ENCODE results near the gene SHQ1. TPM values are rescaled to one million over a fixed set of nuclear protein-coding genes. Genes with fewer than 3 reads are reported as not detected.
"Not testable (repeated sequence)": the region's sequence is repeated elsewhere in the genome, so short reads cannot be mapped to it uniquely, and the experiment has no call there.

SHQ1 gene
- total RNA-seq, 1 donor from 2014 or later: 14.8 TPM

DNA sequence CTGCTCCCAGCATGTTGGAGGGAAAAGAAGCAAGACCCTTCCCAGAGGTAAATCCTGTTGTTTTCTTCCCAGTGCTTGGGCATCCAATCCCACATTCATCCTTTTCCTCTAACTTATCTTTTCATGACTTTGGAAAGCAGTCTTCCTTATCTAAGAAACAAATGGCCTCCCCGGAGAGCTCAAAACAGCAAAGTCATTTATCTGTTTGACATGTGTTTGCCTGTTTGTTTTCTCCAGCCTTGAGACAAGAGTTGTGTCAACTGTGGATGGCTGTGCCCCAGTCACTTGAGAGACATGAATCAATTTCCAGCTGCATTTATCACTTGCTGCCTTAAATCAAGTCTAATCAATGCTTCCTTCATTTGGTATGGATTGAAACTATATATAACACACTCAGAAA lies 103.9 kb downstream of the SHQ1 start:
- Mint-ChIP-seq H3K4me3 (ENCODE audit: unreplicated experiment) (no peak overlapping the region), H3K36me3 (ENCODE audit: low read depth) (no peaks in the 10 kb centered on the region), H3K4me1 (ENCODE audit: low read depth) (peaks cover 9% of the 10 kb centered on the region), H3K27ac (ENCODE audit: unreplicated experiment) (no peak overlapping the region), H3K9me3 (ENCODE audit: low read depth) (no peaks in the 10 kb centered on the region), H3K27me3 (ENCODE audit: low read depth) (no peaks in the 10 kb centered on the region)
- TF ChIP-seq, protein P1, sequence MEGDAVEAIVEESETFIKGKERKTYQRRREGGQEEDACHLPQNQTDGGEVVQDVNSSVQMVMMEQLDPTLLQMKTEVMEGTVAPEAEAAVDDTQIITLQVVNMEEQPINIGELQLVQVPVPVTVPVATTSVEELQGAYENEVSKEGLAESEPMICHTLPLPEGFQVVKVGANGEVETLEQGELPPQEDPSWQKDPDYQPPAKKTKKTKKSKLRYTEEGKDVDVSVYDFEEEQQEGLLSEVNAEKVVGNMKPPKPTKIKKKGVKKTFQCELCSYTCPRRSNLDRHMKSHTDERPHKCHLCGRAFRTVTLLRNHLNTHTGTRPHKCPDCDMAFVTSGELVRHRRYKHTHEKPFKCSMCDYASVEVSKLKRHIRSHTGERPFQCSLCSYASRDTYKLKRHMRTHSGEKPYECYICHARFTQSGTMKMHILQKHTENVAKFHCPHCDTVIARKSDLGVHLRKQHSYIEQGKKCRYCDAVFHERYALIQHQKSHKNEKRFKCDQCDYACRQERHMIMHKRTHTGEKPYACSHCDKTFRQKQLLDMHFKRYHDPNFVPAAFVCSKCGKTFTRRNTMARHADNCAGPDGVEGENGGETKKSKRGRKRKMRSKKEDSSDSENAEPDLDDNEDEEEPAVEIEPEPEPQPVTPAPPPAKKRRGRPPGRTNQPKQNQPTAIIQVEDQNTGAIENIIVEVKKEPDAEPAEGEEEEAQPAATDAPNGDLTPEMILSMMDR (IDR thresholded peaks at IDR 0.05): no peak
- DNase-seq (ENCODE audit: low spot score): no peak

DNA sequence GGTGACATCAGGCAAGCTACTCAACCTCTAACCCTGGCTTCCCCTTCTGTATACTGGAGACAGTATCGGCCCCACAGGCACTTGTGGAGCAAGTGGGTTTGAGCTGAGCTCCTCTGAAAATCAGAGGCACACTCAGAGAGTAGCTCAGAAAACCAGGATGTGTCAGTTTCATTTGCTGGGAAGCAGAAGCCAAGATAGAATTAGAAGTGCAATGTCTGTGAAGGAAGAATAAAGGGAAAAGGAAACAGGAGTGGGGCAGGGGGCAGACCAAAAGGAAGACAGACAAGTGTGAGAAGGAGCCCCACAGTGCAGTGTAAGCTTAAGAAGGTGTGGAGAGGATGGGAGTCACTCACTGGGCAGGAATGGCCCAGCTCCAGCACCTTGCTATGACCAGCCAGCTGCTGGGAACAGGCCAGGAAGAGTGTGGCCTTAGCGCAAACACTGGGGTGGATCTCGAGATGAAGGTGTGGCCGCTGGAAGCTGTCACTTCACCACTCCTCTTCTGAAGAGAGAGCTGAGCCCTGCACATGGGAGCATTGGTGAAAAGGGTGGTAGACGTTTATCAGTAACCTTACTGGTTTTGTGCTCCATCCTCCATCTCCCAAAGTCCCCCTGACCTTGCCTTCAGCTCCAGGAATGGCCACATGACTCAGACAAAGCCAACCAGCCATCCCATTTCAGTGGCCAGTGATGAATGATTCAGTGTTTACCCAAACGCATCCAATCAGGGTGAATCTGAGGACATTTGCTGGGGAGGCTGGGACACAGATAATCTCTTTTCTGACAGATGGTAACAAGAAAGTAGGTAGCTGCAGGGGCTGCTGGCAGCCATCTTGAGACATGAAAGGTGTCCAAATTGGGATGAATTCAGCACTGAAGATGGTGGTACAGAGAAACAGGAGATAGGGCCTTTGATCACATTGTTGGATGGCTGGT lies 108.4 kb downstream of the SHQ1 start:
- H3K9me3 Mint-ChIP-seq (ENCODE audit: low read depth): peaks cover 4% of the 10 kb centered on the region
- TF ChIP-seq, protein P1 (IDR thresholded peaks at IDR 0.05): no peak
- no peak for DNase-seq (ENCODE audit: low spot score)
- no peak overlapping the region for H3K27ac Mint-ChIP-seq (ENCODE audit: unreplicated experiment)
- peaks cover 2% of the 10 kb centered on the region for H3K27me3 Mint-ChIP-seq (ENCODE audit: low read depth)
- H3K4me1 Mint-ChIP-seq (ENCODE audit: low read depth): peaks cover 9% of the 10 kb centered on the region
- no peak overlapping the region for H3K4me3 Mint-ChIP-seq (ENCODE audit: unreplicated experiment)
- H3K36me3 Mint-ChIP-seq (ENCODE audit: low read depth): peaks cover 1% of the 10 kb centered on the region

DNA sequence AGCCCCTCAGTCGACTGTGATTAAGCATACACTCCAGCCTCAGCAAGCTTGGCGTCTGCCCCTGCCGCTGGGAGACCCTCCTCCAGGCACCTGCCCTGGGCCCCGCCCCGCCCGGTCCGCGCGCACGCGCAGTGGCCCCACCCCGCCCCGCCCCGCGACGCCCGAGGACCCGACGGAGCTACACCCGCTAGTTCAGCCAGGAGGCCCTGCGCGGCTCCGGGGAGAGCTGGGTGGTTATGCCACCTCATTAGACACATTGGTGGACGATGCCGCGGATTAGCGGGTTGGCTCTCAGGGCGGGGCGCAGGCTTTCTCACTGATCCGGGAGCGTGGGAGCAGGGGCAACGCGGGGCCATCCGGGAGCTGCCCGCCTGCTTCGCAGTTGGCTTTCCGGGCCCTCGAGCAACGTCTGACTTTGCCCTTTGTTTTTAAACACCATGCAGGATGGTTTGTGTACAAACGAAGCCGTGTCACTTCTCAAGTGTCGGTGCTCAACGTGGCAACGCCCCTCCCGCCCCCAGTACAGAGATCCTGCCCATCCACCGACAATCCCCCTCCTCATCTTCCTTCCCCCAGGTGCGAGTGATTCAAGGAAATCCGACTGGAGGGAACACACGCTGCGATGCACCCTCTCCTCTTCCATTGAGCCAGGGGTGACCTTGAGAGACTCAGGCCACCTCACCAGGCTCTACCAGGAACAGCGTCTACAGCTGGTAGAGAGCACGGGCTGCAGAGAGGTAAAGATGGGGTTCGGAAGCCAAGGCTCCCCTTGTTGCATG lies 109.3 kb downstream of the SHQ1 start:
- peaks cover 2% of the 10 kb centered on the region for H3K27me3 Mint-ChIP-seq (ENCODE audit: low read depth)
- peaks cover 9% of the 10 kb centered on the region for H3K4me1 Mint-ChIP-seq (ENCODE audit: low read depth)
- H3K9me3 Mint-ChIP-seq (ENCODE audit: low read depth): peaks cover 7% of the 10 kb centered on the region
- H3K4me3 Mint-ChIP-seq (ENCODE audit: unreplicated experiment): peak overlapping the region; percentile 67
- DNase-seq (ENCODE audit: low spot score): no peak
- H3K27ac Mint-ChIP-seq (ENCODE audit: unreplicated experiment): no peak overlapping the region
- TF ChIP-seq, protein P1 (IDR thresholded peaks at IDR 0.05): peak; percentile 14
- peaks cover 2% of the 10 kb centered on the region for H3K36me3 Mint-ChIP-seq (ENCODE audit: low read depth)

DNA sequence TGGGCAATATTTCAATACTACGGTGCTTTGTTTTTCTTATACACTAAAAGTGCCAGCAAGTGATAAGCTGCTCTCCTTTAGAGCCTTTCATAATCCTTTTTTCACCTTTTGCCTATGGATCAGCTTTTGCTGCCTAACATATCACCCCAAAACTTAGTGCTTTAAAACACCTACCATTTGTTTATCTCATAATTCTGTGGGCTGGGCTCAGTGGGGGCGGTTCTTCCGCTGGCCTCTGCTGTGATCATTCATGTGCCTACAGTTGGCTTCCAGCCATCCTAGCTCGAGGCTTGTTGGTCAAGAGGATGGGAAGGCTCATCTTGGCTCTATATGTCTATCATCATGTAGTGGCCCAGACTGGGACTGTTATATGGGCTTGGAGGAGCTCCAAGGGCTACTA lies 113.2 kb downstream of the SHQ1 start:
- H3K36me3 Mint-ChIP-seq (ENCODE audit: low read depth); H3K4me3 Mint-ChIP-seq (ENCODE audit: unreplicated experiment); H3K27ac Mint-ChIP-seq (ENCODE audit: unreplicated experiment); DNase-seq (ENCODE audit: low spot score); H3K27me3 Mint-ChIP-seq (ENCODE audit: low read depth); H3K4me1 Mint-ChIP-seq (ENCODE audit: low read depth): not testable (repeated sequence)
- peaks cover 15% of the 10 kb centered on the region for H3K9me3 Mint-ChIP-seq (ENCODE audit: low read depth)

DNA sequence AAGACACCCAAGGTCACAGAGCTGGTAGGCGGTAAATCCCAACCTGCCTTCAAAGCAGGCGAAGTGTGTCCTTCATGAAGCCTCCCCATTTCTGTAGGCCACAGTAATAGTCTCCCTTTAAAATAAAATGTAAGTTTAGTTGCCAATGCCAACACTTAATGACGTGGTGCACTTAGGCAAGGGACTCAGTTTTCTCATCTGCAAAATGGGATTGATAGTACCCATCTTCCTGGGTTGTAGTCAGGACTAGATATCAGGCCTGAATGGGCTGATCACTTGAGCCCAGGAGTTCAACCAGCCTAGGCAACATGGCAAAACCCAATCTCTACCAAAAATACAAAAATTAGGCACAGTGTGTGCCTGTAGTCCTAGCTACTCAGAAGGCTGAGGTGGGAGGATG lies 114.6 kb downstream of the SHQ1 start:
- Mint-ChIP-seq H3K36me3 (ENCODE audit: low read depth) (peaks cover 3% of the 10 kb centered on the region), H3K27me3 (ENCODE audit: low read depth) (peaks cover 2% of the 10 kb centered on the region), H3K4me3 (ENCODE audit: unreplicated experiment) (no peak overlapping the region), H3K27ac (ENCODE audit: unreplicated experiment) (no peak overlapping the region), H3K9me3 (ENCODE audit: low read depth) (peaks cover 15% of the 10 kb centered on the region), H3K4me1 (ENCODE audit: low read depth) (peaks cover 4% of the 10 kb centered on the region)
- TF ChIP-seq, protein P1 (IDR thresholded peaks at IDR 0.05): no peak
- no peak for DNase-seq (ENCODE audit: low spot score)

DNA sequence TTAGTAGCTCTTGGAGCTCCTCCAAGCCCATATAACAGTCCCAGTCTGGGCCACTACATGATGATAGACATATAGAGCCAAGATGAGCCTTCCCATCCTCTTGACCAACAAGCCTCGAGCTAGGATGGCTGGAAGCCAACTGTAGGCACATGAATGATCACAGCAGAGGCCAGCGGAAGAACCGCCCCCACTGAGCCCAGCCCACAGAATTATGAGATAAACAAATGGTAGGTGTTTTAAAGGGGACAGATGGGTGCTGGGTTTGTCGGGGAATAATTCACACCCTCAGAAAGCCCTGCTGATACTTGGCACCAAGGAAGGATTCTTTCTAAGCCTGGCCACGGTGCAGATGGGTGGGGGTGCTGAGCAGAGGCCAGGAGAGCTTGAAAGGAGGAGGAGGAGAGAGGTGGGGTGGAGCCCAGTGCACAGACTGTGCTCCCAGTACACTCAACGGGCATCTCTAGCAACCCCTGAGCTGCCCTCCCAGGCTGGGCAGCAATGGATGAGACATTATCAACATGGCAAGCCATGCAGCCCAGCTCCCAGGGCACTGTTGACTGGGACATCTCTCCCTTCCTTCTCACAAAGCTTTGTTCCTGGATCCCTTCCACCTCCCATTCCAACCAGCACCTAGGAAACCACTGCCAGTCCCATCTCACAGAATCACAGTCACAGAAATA lies 115.4 kb downstream of the SHQ1 start:
- H3K27me3 Mint-ChIP-seq (ENCODE audit: low read depth); H3K36me3 Mint-ChIP-seq (ENCODE audit: low read depth); H3K27ac Mint-ChIP-seq (ENCODE audit: unreplicated experiment); H3K4me3 Mint-ChIP-seq (ENCODE audit: unreplicated experiment); H3K4me1 Mint-ChIP-seq (ENCODE audit: low read depth); DNase-seq (ENCODE audit: low spot score): not testable (repeated sequence)
- peaks cover 15% of the 10 kb centered on the region for H3K9me3 Mint-ChIP-seq (ENCODE audit: low read depth)
